ENCODE results near the gene ACSL1. TPM values are rescaled to one million over a fixed set of nuclear protein-coding genes. Genes with fewer than 3 reads are reported as not detected.
A peak's percentile ranks its signal among the peaks of the same experiment; 100 is the strongest.

The ACSL1 gene
- total and polyA plus RNA-seq, 9 of the 15 experiments (the other 6 are each of a cell fraction or from before 2014, with no cell fraction given): 6.7 to 24.1 (median 15.0) TPM

DNA sequence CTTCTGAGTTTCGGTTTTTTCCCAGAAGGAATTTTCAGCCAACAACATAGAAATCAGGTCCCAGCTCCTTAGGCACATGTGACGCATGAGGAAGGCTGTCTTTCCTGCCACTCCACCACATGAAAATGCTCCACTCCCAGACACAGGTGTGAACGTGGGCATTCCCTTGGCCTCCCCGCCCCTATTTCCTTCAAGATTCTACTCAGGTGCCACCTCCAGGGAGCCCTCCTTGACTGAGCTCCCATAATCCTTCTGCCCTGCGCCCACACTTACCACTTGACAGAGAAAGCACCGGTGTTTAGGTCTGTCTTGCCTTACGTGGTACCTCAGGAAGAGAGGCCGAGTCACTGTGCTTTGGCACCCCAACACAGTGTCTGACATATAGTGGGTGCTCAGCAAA is 47.4 kb downstream of the ACSL1 start:
- Histone ChIP-seq H3K9me1 (ENCODE audit: control insufficient read depth, insufficient read depth, low read length) (no peaks in the 10 kb centered on the region), H2AFZ (ENCODE audit: low read depth, low read length) (no peak overlapping the region), H3K4me1 (replicated peaks in 1 of 2; ENCODE audit: control insufficient read depth in 2 of 2, insufficient read depth in 2 of 2, low read length in 2 of 2) (no peaks in the 10 kb centered on the region), H3K36me3 (ENCODE audit: control insufficient read depth, insufficient read depth, low read length) (no peaks in the 10 kb centered on the region), H3K79me2 (ENCODE audit: control insufficient read depth, insufficient read depth, low read length) (no peaks in the 10 kb centered on the region), H3K9ac (ENCODE audit: insufficient read depth in 1 of 2, low read depth in 2 of 2, low read length in 2 of 2) (no peak overlapping the region), H3K9me3 (replicated peaks; ENCODE audit: control insufficient read depth, insufficient read depth, low read depth, low read length) (no peaks in the 10 kb centered on the region), H3K27ac (ENCODE audit: extremely low read depth, low read depth, low read length) (no peak overlapping the region), H4K20me1 (replicated peaks; ENCODE audit: control insufficient read depth, insufficient read depth, low read length) (no peaks in the 10 kb centered on the region), H3K4me3 (no peak overlapping the region), H3K4me2 (ENCODE audit: insufficient read depth, low read length) (no peak overlapping the region), H3K27me3 (ENCODE audit: control insufficient read depth in 2 of 2, insufficient read depth in 2 of 2, low read length in 2 of 2) (no peaks in the 10 kb centered on the region)
- in situ Hi-C loops (cut with MboI) (no loop called here), intact Hi-C loops (cut with micrococcal nuclease) (no loop called here)
- 64% methylated on average over 8 of the region's 8 CpGs for WGBS (ENCODE audit: insufficient coverage, low coverage, missing lambda C conversion rate)
- FAIRE-seq (no peak), ATAC-seq (no peak), DNase-seq (ENCODE audit: extremely low read depth in 1 of 4, low spot score in 3 of 4) (no peak)
- CTCF ChIA-PET (ENCODE audit: low intra/inter-chr PET ratio): no interaction called here
- TF ChIP-seq ARID2 (IDR thresholded peaks at IDR 0.05): no peak
- TF ChIP-seq, protein P1, sequence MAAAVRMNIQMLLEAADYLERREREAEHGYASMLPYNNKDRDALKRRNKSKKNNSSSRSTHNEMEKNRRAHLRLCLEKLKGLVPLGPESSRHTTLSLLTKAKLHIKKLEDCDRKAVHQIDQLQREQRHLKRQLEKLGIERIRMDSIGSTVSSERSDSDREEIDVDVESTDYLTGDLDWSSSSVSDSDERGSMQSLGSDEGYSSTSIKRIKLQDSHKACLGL (CRISPR knock-in tag; IDR thresholded peaks at IDR 0.05; ENCODE audit: borderline replicate concordance, poor library complexity, severe bottlenecking): no peak
- TF ChIP-seq ELF4 (CRISPR knock-in tag; IDR thresholded peaks at IDR 0.05): no peak
- TF ChIP-seq SNIP1 (IDR thresholded peaks at IDR 0.05; ENCODE audit: low read depth): no peak
- TF ChIP-seq ZFP36 (IDR thresholded peaks at IDR 0.05; ENCODE audit: low read depth, low read length, partially characterized antibody): peak; percentile 79
- no peak for TF ChIP-seq ETV1 (tag; conservative IDR thresholded peaks at IDR 0.05; ENCODE audit: low read depth)
- TF ChIP-seq SAFB2 (IDR thresholded peaks at IDR 0.05; ENCODE audit: borderline replicate concordance, low read depth, low read length, severe bottlenecking): no peak
- TF ChIP-seq ZBTB17 (CRISPR knock-in tag; IDR thresholded peaks at IDR 0.05): no peak
- POLR2A ChIA-PET: no interaction called here
- no TSS peak for BruUV-seq (replicated peaks)

All from K562 (cell line).